Small intestine (tissue), 16 donors: ENCODE results near the gene CREBBP. TPM values are rescaled to one million over a fixed set of nuclear protein-coding genes. Genes with fewer than 3 reads are reported as not detected.
"Not testable (repeated sequence)": the region's sequence is repeated elsewhere in the genome, so short reads cannot be mapped to it uniquely, and the experiment has no call there.

ENCODE experiments used
- DNase-seq, 2 donors: peaks; one replicate each; pipeline versions ENCODE4 v3.0.0 to v3.0.0-alpha.2; 2013
- FAIRE-seq: peaks from 2 replicates; lab custom pipeline; 2012; peaks lifted over from hg19 to GRCh38; lab: Jason Lieb, UNC
- H3K27ac ChIP-seq, 3 donors: one replicate each; pipeline ENCODE4 v1.5.1; 2013; ENCODE audit warnings: low read length in 2 of 3, mild to moderate bottlenecking in 2 of 3, control low read depth in 1 of 3, inconsistent platforms in 1 of 3, low read depth in 1 of 3, moderate library complexity in 1 of 3
- H3K27me3 ChIP-seq, 3 donors: one replicate each; pipeline ENCODE4 v1.6.1; 2013; ENCODE audit warnings: low read length in 3 of 3, inconsistent platforms in 1 of 3; ENCODE audit not compliant: control insufficient read depth in 3 of 3, insufficient read depth in 3 of 3
- H3K36me3 ChIP-seq, 3 donors: one replicate each; pipeline ENCODE4 v1.6.1; 2013; ENCODE audit warnings: low read length in 3 of 3, inconsistent platforms in 1 of 3, low read depth in 1 of 3, mild to moderate bottlenecking in 1 of 3, moderate library complexity in 1 of 3; ENCODE audit not compliant: control insufficient read depth in 3 of 3, insufficient read depth in 2 of 3
- H3K4me1 ChIP-seq, 3 donors: one replicate each; pipeline ENCODE4 v1.6.1; 2013; ENCODE audit warnings: low read length in 2 of 3, inconsistent platforms in 1 of 3, low read depth in 1 of 3, mild to moderate bottlenecking in 1 of 3, moderate library complexity in 1 of 3; ENCODE audit not compliant: control insufficient read depth in 3 of 3, insufficient read depth in 2 of 3
- H3K4me3 ChIP-seq, 3 donors: one replicate each; pipeline ENCODE4 v1.5.1; 2013; ENCODE audit warnings: low read length in 3 of 3, control low read depth in 1 of 3, inconsistent platforms in 1 of 3, low read depth in 1 of 3, mild to moderate bottlenecking in 1 of 3, moderate library complexity in 1 of 3
- H3K9me3 ChIP-seq, 2 donors: one replicate each; pipeline ENCODE4 v1.6.1; 2013; ENCODE audit warnings: low read depth in 1 of 2, low read length in 1 of 2; ENCODE audit not compliant: control insufficient read depth in 2 of 2, insufficient read depth in 1 of 2
- WGBS, 3 donors: extraction: QIAGEN DNeasy Blood & Tissue Kit; methylation state at CpG; one replicate each; pipeline ENCODE4 v1.1.7; 2013; 5-methylcytosine and 5-hydroxymethylcytosine counted together
- long read RNA-seq, 10 donors: transcript quantifications; one replicate each; lab custom pipeline, GENCODE V29; 2026
- polyA plus RNA-seq, 4 donors: library from polyadenylated mRNA; stranded (reverse) in 3 of 4; unstranded in 1 of 4; fragments of 200-250 nt in 3 of 4; fragments of 120-200 nt in 1 of 4; gene quantifications; one replicate each; pipeline versions ENCODE4 v1.2.1 to v1.2.3, GENCODE V29; 2013
- donor health status: healthy with polysubstance abuse.
- donor health status: control.
- donor health status: control.
- donor health status: Bipolar disorder and iron deficiency.
- donor health status: healthy.

The CREBBP gene
- polyA plus RNA-seq, result 10 to 100 TPM in 2 of 4 donors, 1 to 10 TPM in 2; 6.8 to 48.0 (median 12.6) TPM
- long read RNA-seq, donor 1, result 0 reads
- long read RNA-seq, donor 2, partial matches to known transcripts, result 0 of 4 reads
- long read RNA-seq, donor 2, other reads (novel, unspliced or antisense), result 0 of 4 reads
- long read RNA-seq, donor 3, partial matches to known transcripts, result 8 of 14 reads
- long read RNA-seq, donor 3, other reads (novel, unspliced or antisense), result 0 of 14 reads
- long read RNA-seq, donor 4, result 0 reads
- long read RNA-seq, donor 5, result 0 reads
- long read RNA-seq, donor 6, partial matches to known transcripts, result 0 of 3 reads
- long read RNA-seq, donor 6, other reads (novel, unspliced or antisense), result 0 of 3 reads
- long read RNA-seq, donor 7, partial matches to known transcripts, result 9 of 13 reads
- long read RNA-seq, donor 7, other reads (novel, unspliced or antisense), result 0 of 13 reads
- long read RNA-seq, donor 8, partial matches to known transcripts, result 6 of 8 reads
- long read RNA-seq, donor 8, other reads (novel, unspliced or antisense), result 0 of 8 reads
- long read RNA-seq, donor 9, partial matches to known transcripts, result 0 of 3 reads
- long read RNA-seq, donor 9, other reads (novel, unspliced or antisense), result 0 of 3 reads
- long read RNA-seq, donor 10, transcript CREBBP-204 (3 exons, 548 nt), result major isoform, 7 of 32 reads
- long read RNA-seq, donor 10, partial matches to known transcripts, result 20 of 32 reads
- long read RNA-seq, donor 10, other reads (novel, unspliced or antisense), result 0 of 32 reads

DNA sequence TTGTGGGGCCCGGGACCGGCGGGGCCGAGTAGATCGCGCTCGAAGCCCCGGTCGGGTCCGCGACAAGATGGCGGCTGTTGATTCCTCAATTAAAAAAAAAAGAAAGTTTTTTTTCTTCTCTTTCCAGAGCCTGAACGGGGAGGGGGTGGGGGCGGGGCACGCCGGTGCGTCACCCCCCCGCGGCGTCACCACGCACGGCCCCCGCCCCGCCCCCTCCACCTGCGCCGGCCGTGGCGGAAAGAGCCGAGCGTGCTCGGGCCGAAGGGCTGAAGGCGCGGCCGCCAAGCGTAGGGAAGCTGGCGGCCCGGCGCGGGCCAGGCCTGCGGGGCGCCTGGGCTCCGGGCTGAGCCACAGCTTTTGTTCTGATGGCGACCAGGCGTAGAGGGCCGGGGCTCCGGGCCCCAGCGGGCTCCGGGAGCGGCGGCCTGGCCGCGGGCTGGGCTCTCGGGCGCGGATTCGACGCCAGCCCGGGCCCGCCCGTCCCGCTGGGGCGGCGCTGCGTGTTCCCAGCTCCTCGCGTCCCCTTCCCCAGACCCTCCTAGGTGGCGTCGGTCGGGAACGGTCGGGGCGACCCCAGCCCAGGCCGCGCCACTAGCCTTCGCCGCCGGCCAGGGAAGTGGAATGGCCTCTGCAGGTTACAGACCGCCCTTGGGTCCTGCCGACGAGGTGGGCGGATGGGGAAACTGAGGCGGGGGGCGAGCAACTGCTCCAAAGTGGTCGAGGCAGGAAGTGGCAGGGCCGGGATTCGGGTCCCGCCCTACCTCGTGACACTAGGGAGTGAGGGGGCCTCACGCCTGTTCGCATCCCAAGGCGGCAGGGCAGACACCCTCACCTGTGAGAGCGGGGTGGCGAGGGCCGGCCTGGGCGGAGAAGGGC, at the start of gene CREBBP:
Gene CREBBP, minus strand, starts transcription at position 91 of the 876 bp plus-strand sequence. CDS start 797 bp downstream, outside the sequence.
- Histone ChIP-seq H3K4me1 (peaks cover 5 to 15% (median 6%) of the 10 kb centered on the region in 3 donors), H3K9me3 (no peaks in the 10 kb centered on the region), H3K27me3 (no peaks in the 10 kb centered on the region), H3K36me3 (peaks cover 0 to 9% (median 0%) of the 10 kb centered on the region in 3 donors), H3K27ac (peak within 1 kb of the TSS in 2 of 3 donors; percentile 77 to 87), H3K4me3 (peak within 1 kb of the TSS; percentile 88 to 96 (median 91))
- no peak for FAIRE-seq
- 3 to 7% (median 4%) methylated on average over 52 to 96 of the region's 96 CpGs for WGBS, 3 donors
- DNase-seq, result peak; percentile 87 to 95

DNA sequence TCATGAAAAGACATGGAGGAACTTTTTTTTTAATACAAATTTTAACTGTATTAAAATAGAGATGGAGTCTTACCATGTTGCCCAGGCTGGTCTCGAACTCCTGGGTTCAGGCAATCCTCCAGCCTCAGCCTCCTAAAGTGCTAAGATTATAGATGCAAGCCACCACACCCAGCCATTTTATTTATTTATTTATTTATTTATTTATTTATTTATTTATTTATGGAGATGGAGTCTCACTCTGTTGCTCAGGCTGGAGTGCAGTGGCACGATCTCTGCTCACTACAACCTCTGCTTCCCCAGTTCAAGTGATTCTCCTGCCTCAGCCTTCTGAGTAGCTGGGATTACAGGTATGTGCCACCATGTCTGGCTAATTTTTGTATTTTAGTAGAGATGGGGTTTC, 46.6 kb upstream of the CREBBP start:
- 84 to 89% (median 85%) methylated on average over 2 of the region's 2 CpGs for WGBS, 3 donors
- H3K27ac ChIP-seq, DNase-seq, H3K36me3 ChIP-seq, FAIRE-seq, H3K27me3 ChIP-seq, H3K9me3 ChIP-seq, H3K4me1 ChIP-seq, H3K4me3 ChIP-seq: not testable (repeated sequence)

GRCh38 chr16:3924763-3925162, 44.2 kb upstream of the CREBBP start:
- peaks cover 0 to 5% (median 0%) of the 10 kb centered on the region in 3 donors for H3K27me3 ChIP-seq
- no peaks in the 10 kb centered on the region for H3K4me1 ChIP-seq
- H3K4me3 ChIP-seq, result no peak overlapping the region
- no peak for FAIRE-seq
- no peak overlapping the region for H3K27ac ChIP-seq
- peaks cover 0 to 4% of the 10 kb centered on the region in 2 donors for H3K9me3 ChIP-seq
- no peak for DNase-seq
- H3K36me3 ChIP-seq, result no peaks in the 10 kb centered on the region

- DNase-seq (no peak), FAIRE-seq (no peak)
- H3K4me3 ChIP-seq, result no peak overlapping the region
- H3K4me1 ChIP-seq, result no peaks in the 10 kb centered on the region
- H3K27me3 ChIP-seq, result peaks cover 0 to 5% (median 0%) of the 10 kb centered on the region in 3 donors
- peaks cover 0 to 20% of the 10 kb centered on the region in 2 donors for H3K9me3 ChIP-seq
- no peak overlapping the region for H3K27ac ChIP-seq
- 64 to 73% (median 67%) methylated on average over 13 of the region's 13 CpGs for WGBS, 3 donors
- no peaks in the 10 kb centered on the region for H3K36me3 ChIP-seq
Observed at GRCh38 chr16:3922241-3922640, 41.7 kb upstream of the CREBBP start.

GRCh38 chr16:3920206-3920605, 39.7 kb upstream of the CREBBP start:
- WGBS, 3 donors, result 82 to 89% (median 84%) methylated on average over 8 of the region's 8 CpGs
- H3K9me3 ChIP-seq, result peaks cover 0 to 26% of the 10 kb centered on the region in 2 donors
- no peaks in the 10 kb centered on the region for H3K4me1 ChIP-seq
- peaks cover 0 to 5% (median 0%) of the 10 kb centered on the region in 3 donors for H3K27me3 ChIP-seq
- DNase-seq (no peak), FAIRE-seq (no peak)
- no peak overlapping the region for H3K27ac ChIP-seq
- H3K36me3 ChIP-seq, result no peaks in the 10 kb centered on the region
- no peak overlapping the region for H3K4me3 ChIP-seq

DNA sequence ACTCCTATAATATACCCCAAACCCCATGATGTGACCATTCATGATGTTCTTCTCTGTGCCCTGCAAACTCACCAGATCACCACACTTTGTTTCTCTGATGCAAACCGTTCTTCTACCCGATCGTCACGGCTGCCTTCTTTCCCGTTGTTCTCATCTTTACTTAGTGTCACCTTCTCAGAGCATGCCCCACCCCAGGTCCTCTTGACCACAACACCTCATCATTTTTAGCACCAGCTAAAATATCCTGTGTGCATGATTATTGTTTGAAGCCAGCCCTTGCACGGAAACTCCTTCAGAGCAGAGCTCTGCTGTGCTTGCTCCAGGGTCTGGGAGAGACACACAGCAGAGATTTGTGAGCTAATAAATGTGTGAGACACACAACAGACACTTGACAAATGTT, 38.9 kb upstream of the CREBBP start:
- Histone ChIP-seq H3K4me3 (no peak overlapping the region), H3K27me3 (peaks cover 0 to 5% (median 0%) of the 10 kb centered on the region in 3 donors), H3K27ac (no peak overlapping the region), H3K36me3 (no peaks in the 10 kb centered on the region), H3K9me3 (peaks cover 0 to 26% of the 10 kb centered on the region in 2 donors), H3K4me1 (no peaks in the 10 kb centered on the region)
- FAIRE-seq (no peak), DNase-seq (no peak)
- 78 to 87% (median 79%) methylated on average over 6 of the region's 6 CpGs for WGBS, 3 donors

DNA sequence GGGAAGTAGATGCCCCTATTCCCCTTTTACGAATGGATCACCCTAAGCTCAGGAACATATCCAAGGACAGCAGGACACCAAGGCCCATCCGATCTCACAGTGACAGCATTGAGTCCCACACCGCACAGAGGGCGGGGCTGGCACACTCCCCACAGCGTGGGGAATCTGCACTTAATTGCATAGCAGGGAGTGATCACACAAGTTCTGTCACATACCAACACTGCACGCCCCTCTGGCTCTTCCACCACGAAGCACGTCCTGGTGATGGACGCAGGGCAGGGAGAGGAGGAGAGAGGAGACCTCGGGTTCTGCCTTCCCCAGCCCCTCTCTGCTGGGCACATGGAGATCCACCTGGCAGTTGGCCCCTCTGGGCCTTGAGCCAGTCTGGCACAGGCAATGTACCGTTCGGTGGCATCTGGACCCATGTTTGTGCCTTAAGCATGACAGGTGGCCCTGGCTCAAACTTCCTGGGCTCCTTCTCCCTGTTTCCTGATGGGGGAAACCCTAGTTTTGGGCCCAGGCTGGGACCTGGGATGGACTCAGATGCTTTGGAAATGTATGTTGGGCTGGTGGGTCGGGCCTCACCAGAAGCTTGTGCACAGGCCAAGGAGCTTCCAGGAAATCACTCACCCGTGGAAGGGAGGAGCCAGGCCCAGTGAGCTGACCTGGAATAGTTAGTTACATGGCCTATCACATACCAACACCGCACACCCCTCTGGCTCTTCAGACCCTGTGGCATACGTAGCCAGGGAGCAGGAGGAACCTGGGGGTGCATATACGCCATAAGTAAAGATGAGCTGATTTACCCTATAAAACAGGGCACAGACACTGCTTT, 35.1 kb upstream of the CREBBP start:
- DNase-seq (no peak), FAIRE-seq (no peak)
- Histone ChIP-seq H3K4me1 (no peaks in the 10 kb centered on the region), H3K27ac (no peak overlapping the region), H3K4me3 (no peak overlapping the region), H3K9me3 (peaks cover 0 to 26% of the 10 kb centered on the region in 2 donors), H3K27me3 (no peaks in the 10 kb centered on the region), H3K36me3 (no peaks in the 10 kb centered on the region)
- 74 to 86% (median 79%) methylated on average over 17 of the region's 17 CpGs for WGBS, 3 donors
